Neural crest cell (in vitro differentiated cells): ENCODE results near the gene AUTS2. TPM values are rescaled to one million over a fixed set of nuclear protein-coding genes. Genes with fewer than 3 reads are reported as not detected.

Experiments
- DNase-seq: peaks from one replicate; pipeline ENCODE4 v3.0.0; 2021; ENCODE audit warnings: low read depth, mixed read lengths, low spot score
- H3K27ac Mint-ChIP-seq: one replicate; pipeline ENCODE4 v1.8.0; 2021; ENCODE audit warnings: mild to moderate bottlenecking, mixed read lengths; ENCODE audit not compliant: unreplicated experiment
- H3K27me3 Mint-ChIP-seq: 2 replicates; pipeline ENCODE4 v1.8.0; 2021; ENCODE audit warnings: low read depth, mild to moderate bottlenecking, mixed read lengths
- H3K36me3 Mint-ChIP-seq: 2 replicates; pipeline ENCODE4 v1.8.0; 2021; ENCODE audit warnings: low read depth, mild to moderate bottlenecking, mixed read lengths
- H3K4me1 Mint-ChIP-seq: 2 replicates; pipeline ENCODE4 v1.8.0; 2021; ENCODE audit warnings: mixed read lengths
- H3K4me3 Mint-ChIP-seq: one replicate; pipeline ENCODE4 v1.8.0; 2021; ENCODE audit warnings: mild to moderate bottlenecking, mixed read lengths
- H3K9me3 Mint-ChIP-seq: 2 replicates; pipeline ENCODE4 v1.8.0; 2021; ENCODE audit warnings: mixed read lengths
- total RNA-seq: library from RNA; stranded (reverse); gene quantifications from 2 replicates; pipeline ENCODE4 v1.2.1, GENCODE V29; 2021
- TF ChIP-seq, protein P1 (sequence below): fragments of 200-600 bp; sonication (generic); conservative IDR thresholded peaks from 2 replicates; pipeline ENCODE4 v1.5.0; 2021; ENCODE audit warnings: antibody characterized with exemption, mild to moderate bottlenecking

The AUTS2 gene
- total RNA-seq, 1 donor from 2014 or later: 152 TPM

DNA sequence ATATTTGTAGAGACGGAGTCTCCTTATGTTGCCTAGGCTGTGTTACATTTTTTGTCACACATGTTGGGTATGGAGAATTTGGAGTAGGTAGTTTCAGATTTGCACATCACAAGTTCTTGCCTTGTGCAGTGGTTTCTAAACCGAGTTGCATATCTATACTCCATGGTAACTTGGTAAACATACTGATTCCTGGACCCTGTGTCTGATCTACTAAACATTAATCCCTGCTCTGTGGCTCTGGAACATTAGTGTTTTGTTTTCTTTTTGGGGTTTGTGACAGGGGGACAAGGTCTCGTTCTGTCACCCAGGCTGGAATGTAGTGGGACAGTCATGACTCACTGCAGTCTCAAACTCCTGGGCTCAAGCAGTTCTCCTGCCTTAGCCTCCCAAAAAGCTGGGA is 24.7 kb downstream of the AUTS2 start:
- peaks cover 59% of the 10 kb centered on the region for H3K4me1 Mint-ChIP-seq
- no peaks in the 10 kb centered on the region for H3K9me3 Mint-ChIP-seq
- TF ChIP-seq, protein P1, sequence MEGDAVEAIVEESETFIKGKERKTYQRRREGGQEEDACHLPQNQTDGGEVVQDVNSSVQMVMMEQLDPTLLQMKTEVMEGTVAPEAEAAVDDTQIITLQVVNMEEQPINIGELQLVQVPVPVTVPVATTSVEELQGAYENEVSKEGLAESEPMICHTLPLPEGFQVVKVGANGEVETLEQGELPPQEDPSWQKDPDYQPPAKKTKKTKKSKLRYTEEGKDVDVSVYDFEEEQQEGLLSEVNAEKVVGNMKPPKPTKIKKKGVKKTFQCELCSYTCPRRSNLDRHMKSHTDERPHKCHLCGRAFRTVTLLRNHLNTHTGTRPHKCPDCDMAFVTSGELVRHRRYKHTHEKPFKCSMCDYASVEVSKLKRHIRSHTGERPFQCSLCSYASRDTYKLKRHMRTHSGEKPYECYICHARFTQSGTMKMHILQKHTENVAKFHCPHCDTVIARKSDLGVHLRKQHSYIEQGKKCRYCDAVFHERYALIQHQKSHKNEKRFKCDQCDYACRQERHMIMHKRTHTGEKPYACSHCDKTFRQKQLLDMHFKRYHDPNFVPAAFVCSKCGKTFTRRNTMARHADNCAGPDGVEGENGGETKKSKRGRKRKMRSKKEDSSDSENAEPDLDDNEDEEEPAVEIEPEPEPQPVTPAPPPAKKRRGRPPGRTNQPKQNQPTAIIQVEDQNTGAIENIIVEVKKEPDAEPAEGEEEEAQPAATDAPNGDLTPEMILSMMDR: no peak

DNA sequence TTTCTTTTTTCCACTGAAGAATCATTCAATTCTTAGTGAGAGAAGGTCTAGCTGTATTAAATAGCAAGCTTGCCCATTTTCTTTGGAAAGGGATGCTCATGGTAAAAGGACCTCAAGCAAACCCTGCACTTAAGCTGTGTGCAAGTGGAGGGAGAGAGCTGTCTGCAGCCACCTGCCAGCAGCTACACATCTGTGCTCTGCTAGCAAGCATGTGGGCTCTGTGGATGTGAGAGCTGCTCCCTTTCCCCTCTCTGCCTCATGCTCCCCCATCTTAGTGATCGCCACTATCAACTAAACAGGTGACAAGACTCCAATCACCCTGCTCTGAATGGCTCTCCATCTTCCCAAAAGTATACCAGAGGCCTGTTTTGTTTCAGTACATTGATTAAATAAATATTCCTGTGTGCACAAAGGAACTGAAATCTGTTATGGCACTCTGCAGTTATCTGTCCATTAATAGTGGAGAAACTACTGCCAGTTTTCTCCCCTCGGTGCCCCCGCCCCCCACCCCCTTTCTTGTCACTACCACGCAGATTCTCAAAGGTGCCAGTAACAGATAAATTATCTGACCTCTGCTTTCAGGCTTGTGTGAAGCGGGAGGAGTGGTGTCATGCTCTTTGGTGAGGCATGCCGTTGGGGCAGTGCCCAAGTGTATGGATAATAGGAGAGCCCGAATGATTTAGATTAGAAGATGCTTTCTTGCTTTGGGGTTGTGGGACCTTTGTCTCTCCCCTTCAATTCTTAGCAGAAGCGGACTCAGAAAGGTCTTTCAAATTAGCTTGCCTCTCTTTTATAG is 26.4 kb downstream of the AUTS2 start:
- Mint-ChIP-seq H3K4me1 (peaks cover 58% of the 10 kb centered on the region), H3K9me3 (no peaks in the 10 kb centered on the region), H3K4me3 (no peak overlapping the region), H3K36me3 (no peaks in the 10 kb centered on the region), H3K27ac (no peak overlapping the region), H3K27me3 (no peaks in the 10 kb centered on the region)
- TF ChIP-seq, protein P1: no peak
- DNase-seq: no peak

More for the DNA sequence above, 24.7 kb downstream of the AUTS2 start:
- H3K4me3 Mint-ChIP-seq: no peak overlapping the region
- no peak for DNase-seq
- H3K36me3 Mint-ChIP-seq: no peaks in the 10 kb centered on the region
- no peak overlapping the region for H3K27ac Mint-ChIP-seq
- H3K27me3 Mint-ChIP-seq: no peaks in the 10 kb centered on the region

DNA sequence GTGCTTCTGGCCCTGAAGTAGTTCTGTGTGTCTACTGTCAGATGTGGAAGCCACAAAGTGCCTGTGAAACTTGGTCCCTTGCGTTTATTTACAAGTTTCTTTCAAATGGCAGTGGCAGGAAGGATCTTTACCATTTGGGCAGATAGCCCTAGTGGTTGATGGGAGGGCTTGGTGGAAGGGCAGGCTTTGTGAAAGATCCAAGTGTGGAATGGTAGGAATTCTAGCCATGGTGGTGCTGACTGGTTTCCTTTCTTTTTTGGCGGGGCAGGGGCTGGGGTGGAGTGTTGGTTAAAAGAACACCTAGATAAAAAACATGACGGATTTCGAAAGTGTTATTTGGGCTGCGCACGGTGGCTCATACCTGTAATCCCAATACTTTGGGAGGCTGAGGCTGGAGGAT is 27.0 kb downstream of the AUTS2 start:
- H3K4me3 Mint-ChIP-seq: no peak overlapping the region
- peaks cover 57% of the 10 kb centered on the region for H3K4me1 Mint-ChIP-seq
- H3K27me3 Mint-ChIP-seq: no peaks in the 10 kb centered on the region

DNA sequence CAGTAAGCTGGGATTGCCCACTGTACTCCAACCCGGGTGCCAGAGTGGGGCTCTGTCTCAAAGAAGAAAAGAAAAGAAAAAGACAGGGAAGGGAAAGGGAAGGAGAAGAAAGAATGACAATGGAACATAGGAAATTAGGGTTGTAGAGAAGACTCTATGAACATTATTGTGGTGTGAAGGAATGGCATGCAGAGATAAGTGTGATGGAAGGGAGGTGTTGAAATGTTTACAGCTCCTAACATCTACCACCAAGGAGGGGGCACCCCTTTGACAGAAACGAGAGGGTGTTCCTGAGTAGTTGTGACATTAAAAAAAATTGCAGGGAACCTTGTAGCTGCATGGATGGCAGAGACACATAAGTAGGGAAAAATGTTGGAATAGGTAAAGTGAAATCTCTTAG is 27.5 kb downstream of the AUTS2 start:
- Mint-ChIP-seq H3K36me3 (no peaks in the 10 kb centered on the region), H3K27ac (no peak overlapping the region), H3K4me1 (peaks cover 57% of the 10 kb centered on the region), H3K9me3 (no peaks in the 10 kb centered on the region), H3K4me3 (no peak overlapping the region), H3K27me3 (no peaks in the 10 kb centered on the region)
- TF ChIP-seq, protein P1: no peak
- DNase-seq: no peak

More for the DNA sequence above, 27.0 kb downstream of the AUTS2 start:
- H3K9me3 Mint-ChIP-seq: no peaks in the 10 kb centered on the region
- no peak for DNase-seq
- H3K27ac Mint-ChIP-seq: no peak overlapping the region
- no peaks in the 10 kb centered on the region for H3K36me3 Mint-ChIP-seq
- TF ChIP-seq, protein P1: no peak

DNA sequence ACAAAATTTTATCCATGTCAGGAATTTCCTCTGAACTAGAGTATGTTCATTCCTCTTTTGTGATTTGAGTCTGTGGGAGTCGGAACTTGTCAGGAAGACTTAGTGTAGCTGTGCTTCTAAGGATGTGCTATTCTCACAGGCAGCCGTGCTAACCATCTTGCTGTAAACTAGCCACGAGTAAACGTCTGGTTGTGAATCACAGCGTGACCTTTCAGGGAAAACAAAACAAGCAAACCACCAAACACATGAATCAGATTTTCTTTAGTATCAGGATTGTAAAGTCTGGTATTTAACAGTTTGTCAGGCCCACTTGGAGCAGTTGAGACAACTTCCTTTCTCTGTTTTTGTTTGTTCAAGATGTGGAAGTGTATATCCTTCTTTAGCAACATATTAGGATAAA is 32.0 kb downstream of the AUTS2 start:
- H3K36me3 Mint-ChIP-seq: no peaks in the 10 kb centered on the region
- peaks cover 39% of the 10 kb centered on the region for H3K4me1 Mint-ChIP-seq
- H3K9me3 Mint-ChIP-seq: no peaks in the 10 kb centered on the region
- TF ChIP-seq, protein P1: no peak
- no peak overlapping the region for H3K4me3 Mint-ChIP-seq
- H3K27me3 Mint-ChIP-seq: no peaks in the 10 kb centered on the region
- H3K27ac Mint-ChIP-seq: no peak overlapping the region
- no peak for DNase-seq
